ENCODE results near the gene PRDM16.

DNA sequence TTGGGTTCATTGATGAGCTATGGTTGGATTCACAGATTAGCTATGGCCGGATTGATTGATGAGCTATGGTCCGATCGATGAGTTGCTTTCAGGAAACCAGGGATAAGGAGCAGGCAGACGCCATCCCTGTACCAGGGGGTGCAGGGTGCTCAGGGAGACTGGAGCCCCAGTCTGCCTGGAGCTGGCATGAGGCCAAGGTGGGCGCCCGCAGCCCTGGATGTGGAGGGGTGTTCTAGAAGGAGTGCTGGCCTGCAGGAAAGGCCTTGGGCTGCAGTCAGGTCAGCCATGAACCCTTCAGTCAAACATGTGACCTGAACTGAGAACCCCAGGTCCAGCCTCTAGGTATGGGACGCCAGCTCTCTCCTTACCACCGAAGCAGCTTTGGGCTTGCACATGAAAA, 212.7 kb downstream of the PRDM16 start:
- TF ChIP-seq, protein P1, sequence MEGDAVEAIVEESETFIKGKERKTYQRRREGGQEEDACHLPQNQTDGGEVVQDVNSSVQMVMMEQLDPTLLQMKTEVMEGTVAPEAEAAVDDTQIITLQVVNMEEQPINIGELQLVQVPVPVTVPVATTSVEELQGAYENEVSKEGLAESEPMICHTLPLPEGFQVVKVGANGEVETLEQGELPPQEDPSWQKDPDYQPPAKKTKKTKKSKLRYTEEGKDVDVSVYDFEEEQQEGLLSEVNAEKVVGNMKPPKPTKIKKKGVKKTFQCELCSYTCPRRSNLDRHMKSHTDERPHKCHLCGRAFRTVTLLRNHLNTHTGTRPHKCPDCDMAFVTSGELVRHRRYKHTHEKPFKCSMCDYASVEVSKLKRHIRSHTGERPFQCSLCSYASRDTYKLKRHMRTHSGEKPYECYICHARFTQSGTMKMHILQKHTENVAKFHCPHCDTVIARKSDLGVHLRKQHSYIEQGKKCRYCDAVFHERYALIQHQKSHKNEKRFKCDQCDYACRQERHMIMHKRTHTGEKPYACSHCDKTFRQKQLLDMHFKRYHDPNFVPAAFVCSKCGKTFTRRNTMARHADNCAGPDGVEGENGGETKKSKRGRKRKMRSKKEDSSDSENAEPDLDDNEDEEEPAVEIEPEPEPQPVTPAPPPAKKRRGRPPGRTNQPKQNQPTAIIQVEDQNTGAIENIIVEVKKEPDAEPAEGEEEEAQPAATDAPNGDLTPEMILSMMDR (IDR thresholded peaks at IDR 0.05): no peak
- TF ChIP-seq POLR2A (IDR thresholded peaks at IDR 0.05) (no peak), EP300 (IDR thresholded peaks at IDR 0.05; ENCODE audit: low read depth) (no peak)
